Measurements from ENCODE around the gene FRMD4A. TPM values are rescaled to one million over a fixed set of nuclear protein-coding genes. Genes with fewer than 3 reads are reported as not detected.

FRMD4A gene
- total RNA-seq: 10 to 100 TPM; 15.0 to 18.7 TPM
- 20.8 TPM for polyA plus RNA-seq (ENCODE audit: insufficient read depth, low read depth, low replicate concordance)
- long read RNA-seq, donor 1: 0 reads
- long read RNA-seq, donor 2, partial matches to known transcripts: 0 of 3 reads
- long read RNA-seq, donor 2, other reads (novel, unspliced or antisense): 0 of 3 reads

GRCh38 chr10:14330388-14331061 lies at the start of gene FRMD4A:
FRMD4A (minus strand) TSS chr10:14330924.
- no peak for DNase-seq
- no peak within 1 kb of the TSS for H3K4me3 ChIP-seq
- no peak within 1 kb of the TSS for H3K27ac ChIP-seq
- TF ChIP-seq POLR2A (IDR thresholded peaks at IDR 0.05): no peak
- TF ChIP-seq, protein P1, sequence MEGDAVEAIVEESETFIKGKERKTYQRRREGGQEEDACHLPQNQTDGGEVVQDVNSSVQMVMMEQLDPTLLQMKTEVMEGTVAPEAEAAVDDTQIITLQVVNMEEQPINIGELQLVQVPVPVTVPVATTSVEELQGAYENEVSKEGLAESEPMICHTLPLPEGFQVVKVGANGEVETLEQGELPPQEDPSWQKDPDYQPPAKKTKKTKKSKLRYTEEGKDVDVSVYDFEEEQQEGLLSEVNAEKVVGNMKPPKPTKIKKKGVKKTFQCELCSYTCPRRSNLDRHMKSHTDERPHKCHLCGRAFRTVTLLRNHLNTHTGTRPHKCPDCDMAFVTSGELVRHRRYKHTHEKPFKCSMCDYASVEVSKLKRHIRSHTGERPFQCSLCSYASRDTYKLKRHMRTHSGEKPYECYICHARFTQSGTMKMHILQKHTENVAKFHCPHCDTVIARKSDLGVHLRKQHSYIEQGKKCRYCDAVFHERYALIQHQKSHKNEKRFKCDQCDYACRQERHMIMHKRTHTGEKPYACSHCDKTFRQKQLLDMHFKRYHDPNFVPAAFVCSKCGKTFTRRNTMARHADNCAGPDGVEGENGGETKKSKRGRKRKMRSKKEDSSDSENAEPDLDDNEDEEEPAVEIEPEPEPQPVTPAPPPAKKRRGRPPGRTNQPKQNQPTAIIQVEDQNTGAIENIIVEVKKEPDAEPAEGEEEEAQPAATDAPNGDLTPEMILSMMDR (IDR thresholded peaks at IDR 0.05): no peak
- WGBS, 2 donors: 15 to 26% methylated on average over 14 of the region's 14 CpGs
- H3K9me3 ChIP-seq: no peaks in the 10 kb centered on the region
- H3K36me3 ChIP-seq (ENCODE audit: low read depth, missing control alignments): no peaks in the 10 kb centered on the region
- H3K27me3 ChIP-seq: no peaks in the 10 kb centered on the region
- intact Hi-C loops (cut with DNase I; ENCODE audit: low total_unique reads): no loop called here
- H3K4me1 ChIP-seq: peaks cover 5% of the 10 kb centered on the region

- 84 to 90% methylated on average over 8 of the region's 8 CpGs for WGBS, 2 donors
- Histone ChIP-seq H3K27me3 (no peaks in the 10 kb centered on the region), H3K4me3 (no peak overlapping the region), H3K36me3 (ENCODE audit: low read depth, missing control alignments) (no peaks in the 10 kb centered on the region), H3K4me1 (peaks cover 6% of the 10 kb centered on the region), H3K9me3 (no peaks in the 10 kb centered on the region), H3K27ac (no peak overlapping the region)
- intact Hi-C loops (cut with DNase I; ENCODE audit: low total_unique reads): no loop called here
- no peak for DNase-seq
- TF ChIP-seq, protein P1 (IDR thresholded peaks at IDR 0.05): no peak
- no peak for TF ChIP-seq POLR2A (IDR thresholded peaks at IDR 0.05)
Measured at GRCh38 chr10:14379556-14380280, 49.0 kb upstream of the FRMD4A start.

GRCh38 chr10:14378387-14378960 lies 47.8 kb upstream of the FRMD4A start:
- 80 to 88% methylated on average over 6 of the region's 6 CpGs for WGBS, 2 donors
- no peak overlapping the region for H3K4me3 ChIP-seq
- no peaks in the 10 kb centered on the region for H3K36me3 ChIP-seq (ENCODE audit: low read depth, missing control alignments)
- peaks cover 6% of the 10 kb centered on the region for H3K4me1 ChIP-seq
- no peaks in the 10 kb centered on the region for H3K9me3 ChIP-seq
- no peak overlapping the region for H3K27ac ChIP-seq
- TF ChIP-seq POLR2A (IDR thresholded peaks at IDR 0.05): no peak
- TF ChIP-seq, protein P1 (IDR thresholded peaks at IDR 0.05): no peak
- intact Hi-C loops (cut with DNase I; ENCODE audit: low total_unique reads): no loop called here
- DNase-seq: no peak
- no peaks in the 10 kb centered on the region for H3K27me3 ChIP-seq

GRCh38 chr10:14377591-14378175 lies 47.0 kb upstream of the FRMD4A start:
- intact Hi-C loops (cut with DNase I; ENCODE audit: low total_unique reads): no loop called here
- H3K9me3 ChIP-seq: no peaks in the 10 kb centered on the region
- WGBS, 2 donors: 88 to 91% methylated on average over 4 of the region's 4 CpGs

More at GRCh38 chr10:14377591-14378175, 47.0 kb upstream of the FRMD4A start:
- Histone ChIP-seq H3K36me3 (ENCODE audit: low read depth, missing control alignments) (no peaks in the 10 kb centered on the region), H3K4me3 (no peak overlapping the region), H3K27ac (no peak overlapping the region), H3K27me3 (no peaks in the 10 kb centered on the region), H3K4me1 (peaks cover 6% of the 10 kb centered on the region)
- DNase-seq: no peak
- TF ChIP-seq, protein P1 (IDR thresholded peaks at IDR 0.05): no peak
- TF ChIP-seq POLR2A (IDR thresholded peaks at IDR 0.05): no peak

Measured in testis (tissue), 5 donors.